Measurements from ENCODE around the gene MAGOH. TPM values are rescaled to one million over a fixed set of nuclear protein-coding genes. Genes with fewer than 3 reads are reported as not detected.
"Not testable (repeated sequence)": the region's sequence is repeated elsewhere in the genome, so short reads cannot be mapped to it uniquely, and the experiment has no call there.

MAGOH gene
- 96.4 and 107 TPM in 2 replicates for total RNA-seq

GRCh38 chr1:53238197-53239155 is at the start of gene MAGOH:
Gene MAGOH, minus strand, starts transcription at chr1:53238518. Its CDS starts 70 bp downstream, at chr1:53238448.
- peak within 1 kb of the TSS; percentile 95 for H3K4me3 Mint-ChIP-seq

GRCh38 chr1:53286955-53287354 is 48.6 kb upstream of the MAGOH start:
- H3K4me3 Mint-ChIP-seq = no peak overlapping the region
- no peaks in the 10 kb centered on the region for H3K27me3 Mint-ChIP-seq
- DNase-seq = no peak
- peaks cover 6% of the 10 kb centered on the region for H3K4me1 Mint-ChIP-seq
- intact Hi-C loops (cut with micrococcal nuclease) = no loop called here
- H3K9me3 Mint-ChIP-seq = no peaks in the 10 kb centered on the region
- H3K36me3 Mint-ChIP-seq (ENCODE audit: low read depth) = peaks cover 28% of the 10 kb centered on the region
- H3K27ac Mint-ChIP-seq = peak overlapping the region; percentile 53

More at GRCh38 chr1:53238197-53239155, at the start of gene MAGOH:
- Mint-ChIP-seq H3K36me3 (ENCODE audit: low read depth) (peaks cover 26% of the 10 kb centered on the region), H3K9me3 (no peaks in the 10 kb centered on the region), H3K4me1 (peaks cover 24% of the 10 kb centered on the region), H3K27me3 (no peaks in the 10 kb centered on the region), H3K27ac (peak within 1 kb of the TSS; percentile 92)
- peak; percentile 99 for DNase-seq
- intact Hi-C loops (cut with micrococcal nuclease) = loop anchor here (1.0 kb wide), 3 partner anchors 18 to 88 kb away; partner anchors contain the start of genes CPT2 and CZIB

- no peak for DNase-seq
- Mint-ChIP-seq H3K27ac (no peak overlapping the region), H3K27me3 (no peaks in the 10 kb centered on the region), H3K4me1 (peaks cover 2% of the 10 kb centered on the region), H3K4me3 (no peak overlapping the region), H3K36me3 (ENCODE audit: low read depth) (peaks cover 35% of the 10 kb centered on the region), H3K9me3 (no peaks in the 10 kb centered on the region)
- intact Hi-C loops (cut with micrococcal nuclease) = no loop called here
These were observed 47.8 kb upstream of the MAGOH start for GRCh38 chr1:53285969-53286760.

GRCh38 chr1:53285546-53285945 is 47.2 kb upstream of the MAGOH start:
- no peak for DNase-seq
- H3K4me1 Mint-ChIP-seq = peaks cover 2% of the 10 kb centered on the region
- H3K27me3 Mint-ChIP-seq = no peaks in the 10 kb centered on the region
- H3K4me3 Mint-ChIP-seq = no peak overlapping the region
- peaks cover 40% of the 10 kb centered on the region for H3K36me3 Mint-ChIP-seq (ENCODE audit: low read depth)
- no peaks in the 10 kb centered on the region for H3K9me3 Mint-ChIP-seq
- intact Hi-C loops (cut with micrococcal nuclease) = no loop called here
- no peak overlapping the region for H3K27ac Mint-ChIP-seq

GRCh38 chr1:53284224-53285020 is 46.1 kb upstream of the MAGOH start:
- no peaks in the 10 kb centered on the region for H3K9me3 Mint-ChIP-seq
- no peaks in the 10 kb centered on the region for H3K27me3 Mint-ChIP-seq
- H3K4me1 Mint-ChIP-seq = peaks cover 2% of the 10 kb centered on the region
- DNase-seq = no peak
- no peak overlapping the region for H3K4me3 Mint-ChIP-seq
- H3K27ac Mint-ChIP-seq = peak overlapping the region; percentile 41
- H3K36me3 Mint-ChIP-seq (ENCODE audit: low read depth) = peaks cover 40% of the 10 kb centered on the region
- intact Hi-C loops (cut with micrococcal nuclease) = no loop called here

- H3K4me1 Mint-ChIP-seq; H3K9me3 Mint-ChIP-seq; H3K27ac Mint-ChIP-seq; DNase-seq; intact Hi-C loops (cut with micrococcal nuclease); H3K4me3 Mint-ChIP-seq; H3K27me3 Mint-ChIP-seq: not testable (repeated sequence)
- H3K36me3 Mint-ChIP-seq (ENCODE audit: low read depth) = peaks cover 37% of the 10 kb centered on the region
These were observed 44.8 kb upstream of the MAGOH start for GRCh38 chr1:53283156-53283555.

- Mint-ChIP-seq H3K27ac (peak overlapping the region; percentile 49), H3K36me3 (ENCODE audit: low read depth) (peaks cover 32% of the 10 kb centered on the region), H3K4me3 (no peak overlapping the region), H3K9me3 (no peaks in the 10 kb centered on the region), H3K4me1 (peaks cover 5% of the 10 kb centered on the region), H3K27me3 (no peaks in the 10 kb centered on the region)
- no peak for DNase-seq
- intact Hi-C loops (cut with micrococcal nuclease) = no loop called here
These were observed 42.8 kb upstream of the MAGOH start for GRCh38 chr1:53281133-53281532.

- DNase-seq = no peak
- Mint-ChIP-seq H3K9me3 (no peaks in the 10 kb centered on the region), H3K36me3 (ENCODE audit: low read depth) (peaks cover 36% of the 10 kb centered on the region), H3K4me1 (peaks cover 5% of the 10 kb centered on the region), H3K27me3 (no peaks in the 10 kb centered on the region), H3K27ac (no peak overlapping the region), H3K4me3 (no peak overlapping the region)
- intact Hi-C loops (cut with micrococcal nuclease) = no loop called here
These were observed 42.2 kb upstream of the MAGOH start for GRCh38 chr1:53280496-53280895.

GRCh38 chr1:53279296-53280200 is 41.2 kb upstream of the MAGOH start:
- H3K4me1 Mint-ChIP-seq = peaks cover 5% of the 10 kb centered on the region
- H3K27me3 Mint-ChIP-seq = no peaks in the 10 kb centered on the region
- no peak overlapping the region for H3K4me3 Mint-ChIP-seq
- H3K27ac Mint-ChIP-seq = no peak overlapping the region
- peaks cover 38% of the 10 kb centered on the region for H3K36me3 Mint-ChIP-seq (ENCODE audit: low read depth)
- no peaks in the 10 kb centered on the region for H3K9me3 Mint-ChIP-seq
- DNase-seq = no peak
- intact Hi-C loops (cut with micrococcal nuclease) = no loop called here

- no peaks in the 10 kb centered on the region for H3K27me3 Mint-ChIP-seq
- peaks cover 45% of the 10 kb centered on the region for H3K36me3 Mint-ChIP-seq (ENCODE audit: low read depth)
- H3K27ac Mint-ChIP-seq = peak overlapping the region; percentile 77
- no peaks in the 10 kb centered on the region for H3K9me3 Mint-ChIP-seq
- intact Hi-C loops (cut with micrococcal nuclease) = loop anchor here (1.0 kb wide), 1 partner anchor 115 kb away; no protein-coding TSS in a partner anchor
- no peak overlapping the region for H3K4me3 Mint-ChIP-seq
- peak; percentile 93 for DNase-seq
- H3K4me1 Mint-ChIP-seq = peaks cover 5% of the 10 kb centered on the region
These were observed 40.0 kb upstream of the MAGOH start for GRCh38 chr1:53278298-53278725.

GRCh38 chr1:53277326-53277725 is 39.0 kb upstream of the MAGOH start:
- Mint-ChIP-seq H3K27ac (no peak overlapping the region), H3K4me1 (peaks cover 5% of the 10 kb centered on the region), H3K27me3 (no peaks in the 10 kb centered on the region), H3K4me3 (no peak overlapping the region), H3K9me3 (no peaks in the 10 kb centered on the region), H3K36me3 (ENCODE audit: low read depth) (peaks cover 50% of the 10 kb centered on the region)
- intact Hi-C loops (cut with micrococcal nuclease) = no loop called here
- DNase-seq = no peak

- Mint-ChIP-seq H3K27me3 (no peaks in the 10 kb centered on the region), H3K4me3 (no peak overlapping the region), H3K27ac (no peak overlapping the region), H3K9me3 (no peaks in the 10 kb centered on the region), H3K4me1 (peaks cover 5% of the 10 kb centered on the region), H3K36me3 (ENCODE audit: low read depth) (peaks cover 47% of the 10 kb centered on the region)
- no peak for DNase-seq
- intact Hi-C loops (cut with micrococcal nuclease) = no loop called here
These were observed 38.6 kb upstream of the MAGOH start for GRCh38 chr1:53276902-53277281.

Measured in activated CD4-positive, alpha-beta T cell treated with anti-CD3 and anti-CD28 coated beads, Interleukin-2, amount 10 ng/mL, durations not matched to agents 24 days and 14 days (primary cell).